LNCAP (cell line): ENCODE measurements around the gene NFKB1.

Experiments used
- TF ChIP-seq, protein P1 (sequence below): fragments of 450-650 bp; IDR thresholded peaks from 2 replicates; pipeline ENCODE4 v1.5.1; 2017; ENCODE audit warnings: mild to moderate bottlenecking

The NFKB1 gene

GRCh38 chr4:102584091-102584490 lies 82.9 kb downstream of the NFKB1 start:
- TF ChIP-seq, protein P1, sequence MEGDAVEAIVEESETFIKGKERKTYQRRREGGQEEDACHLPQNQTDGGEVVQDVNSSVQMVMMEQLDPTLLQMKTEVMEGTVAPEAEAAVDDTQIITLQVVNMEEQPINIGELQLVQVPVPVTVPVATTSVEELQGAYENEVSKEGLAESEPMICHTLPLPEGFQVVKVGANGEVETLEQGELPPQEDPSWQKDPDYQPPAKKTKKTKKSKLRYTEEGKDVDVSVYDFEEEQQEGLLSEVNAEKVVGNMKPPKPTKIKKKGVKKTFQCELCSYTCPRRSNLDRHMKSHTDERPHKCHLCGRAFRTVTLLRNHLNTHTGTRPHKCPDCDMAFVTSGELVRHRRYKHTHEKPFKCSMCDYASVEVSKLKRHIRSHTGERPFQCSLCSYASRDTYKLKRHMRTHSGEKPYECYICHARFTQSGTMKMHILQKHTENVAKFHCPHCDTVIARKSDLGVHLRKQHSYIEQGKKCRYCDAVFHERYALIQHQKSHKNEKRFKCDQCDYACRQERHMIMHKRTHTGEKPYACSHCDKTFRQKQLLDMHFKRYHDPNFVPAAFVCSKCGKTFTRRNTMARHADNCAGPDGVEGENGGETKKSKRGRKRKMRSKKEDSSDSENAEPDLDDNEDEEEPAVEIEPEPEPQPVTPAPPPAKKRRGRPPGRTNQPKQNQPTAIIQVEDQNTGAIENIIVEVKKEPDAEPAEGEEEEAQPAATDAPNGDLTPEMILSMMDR: no peak

- TF ChIP-seq, protein P1: no peak
These were observed 84.2 kb downstream of the NFKB1 start for GRCh38 chr4:102585329-102585728.

- TF ChIP-seq, protein P1: no peak
These were observed 85.0 kb downstream of the NFKB1 start for GRCh38 chr4:102586002-102586643.

DNA sequence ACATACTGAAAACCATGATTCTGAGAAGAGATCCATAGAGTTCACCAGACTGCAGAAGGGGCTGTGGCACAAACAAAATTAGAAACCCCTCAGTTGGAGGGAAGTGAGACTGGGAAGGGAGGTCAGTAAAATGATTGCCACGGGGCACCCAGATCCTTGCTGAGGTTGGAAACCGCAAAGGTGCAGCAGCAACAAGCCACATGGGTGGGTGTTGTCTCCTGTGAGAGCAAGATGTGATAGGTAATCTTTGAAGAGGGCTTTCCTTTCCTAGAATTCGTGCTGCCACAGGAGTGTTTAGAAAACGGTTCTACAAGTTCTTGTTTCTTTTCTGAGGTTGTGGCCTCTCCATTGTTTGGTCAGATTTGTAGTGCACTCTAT lies 85.5 kb downstream of the NFKB1 start:
- TF ChIP-seq, protein P1: no peak

DNA sequence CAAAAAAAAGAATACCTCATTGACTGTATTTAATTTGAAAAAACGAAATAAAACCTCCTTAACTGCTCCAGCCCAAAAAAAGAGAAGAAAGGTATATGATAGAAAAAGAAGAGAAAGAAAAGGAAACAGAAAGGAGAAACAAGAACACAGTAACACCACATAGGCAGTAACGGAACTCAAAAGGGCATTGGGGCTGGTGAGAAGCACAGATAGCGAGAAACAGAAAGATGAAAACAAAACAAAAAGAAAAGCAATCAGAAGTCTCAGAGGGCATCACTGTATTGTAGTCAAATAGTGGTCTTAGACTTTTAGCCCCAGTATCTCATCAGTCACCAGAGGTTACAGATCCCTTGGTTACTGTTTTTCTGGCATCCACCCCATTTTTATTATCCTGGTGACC lies 88.6 kb downstream of the NFKB1 start:
- TF ChIP-seq, protein P1: no peak

DNA sequence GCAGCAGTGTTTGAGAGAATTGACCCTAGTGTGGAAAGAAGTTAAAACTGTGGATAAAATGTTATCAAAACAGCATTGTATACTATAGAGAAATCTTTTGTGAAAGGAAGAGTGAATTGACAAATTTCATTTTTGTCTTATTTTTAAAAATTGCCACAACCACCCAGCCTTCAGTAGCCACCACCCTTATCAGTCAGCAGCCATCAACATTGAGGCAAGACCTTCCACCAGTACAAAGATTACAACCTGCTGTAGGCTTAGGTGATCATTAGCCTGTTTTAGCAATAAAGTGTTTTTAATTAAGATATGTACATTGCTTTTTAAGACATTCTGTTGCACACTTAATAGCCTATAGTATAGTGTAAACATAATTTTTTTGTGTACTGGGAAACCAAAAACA lies 91.1 kb downstream of the NFKB1 start:
- TF ChIP-seq, protein P1: no peak

GRCh38 chr4:102593147-102593546 lies 92.0 kb downstream of the NFKB1 start:
- TF ChIP-seq, protein P1: no peak

- TF ChIP-seq, protein P1: no peak
These were observed 92.8 kb downstream of the NFKB1 start for GRCh38 chr4:102594000-102594399.
